HEK293 (cell line): ENCODE results near the gene SWI5.

Experiments used
- TCF7L2 ChIP-seq: IDR thresholded peaks from 2 replicates; pipeline ENCODE4 v1.6.1; 2011; ENCODE audit warnings: low read depth, mild to moderate bottlenecking, inconsistent platforms, low read length, moderate library complexity, borderline replicate concordance
- WT1 ChIP-seq: fragments of 450-650 bp; formaldehyde crosslinking; IDR thresholded peaks from 2 replicates; pipeline ENCODE4 v1.5.1; 2016; ENCODE audit warnings: missing biosample characterization, missing genetic modification characterization
- ZNF138 ChIP-seq: fragments of 450-650 bp; formaldehyde crosslinking; IDR thresholded peaks from 2 replicates; pipeline ENCODE4 v1.5.1; 2016; ENCODE audit warnings: missing biosample characterization, missing genetic modification characterization, borderline replicate concordance
- ZNF558 ChIP-seq: fragments of 450-650 bp; formaldehyde crosslinking; IDR thresholded peaks from 2 replicates; pipeline ENCODE4 v1.5.1; 2016; ENCODE audit warnings: missing biosample characterization, missing genetic modification characterization
- ZNF624 ChIP-seq: fragments of 450-650 bp; formaldehyde crosslinking; IDR thresholded peaks from 2 replicates; pipeline ENCODE4 v1.5.1; 2017; ENCODE audit warnings: missing biosample characterization, missing genetic modification characterization
- TF ChIP-seq, protein P1 (sequence below): fragments of 450-650 bp; formaldehyde crosslinking; IDR thresholded peaks from 2 replicates; pipeline ENCODE4 v1.5.1; 2016; ENCODE audit warnings: missing biosample characterization, missing genetic modification characterization

GRCh38 chr9:128296340-128297220 is 20.5 kb downstream of the SWI5 start:
- TF ChIP-seq TCF7L2: no peak
- TF ChIP-seq ZNF624: no peak
- no peak for TF ChIP-seq ZNF138 (tag by site-specific recombination)
- no peak for TF ChIP-seq WT1
- TF ChIP-seq, protein P1, sequence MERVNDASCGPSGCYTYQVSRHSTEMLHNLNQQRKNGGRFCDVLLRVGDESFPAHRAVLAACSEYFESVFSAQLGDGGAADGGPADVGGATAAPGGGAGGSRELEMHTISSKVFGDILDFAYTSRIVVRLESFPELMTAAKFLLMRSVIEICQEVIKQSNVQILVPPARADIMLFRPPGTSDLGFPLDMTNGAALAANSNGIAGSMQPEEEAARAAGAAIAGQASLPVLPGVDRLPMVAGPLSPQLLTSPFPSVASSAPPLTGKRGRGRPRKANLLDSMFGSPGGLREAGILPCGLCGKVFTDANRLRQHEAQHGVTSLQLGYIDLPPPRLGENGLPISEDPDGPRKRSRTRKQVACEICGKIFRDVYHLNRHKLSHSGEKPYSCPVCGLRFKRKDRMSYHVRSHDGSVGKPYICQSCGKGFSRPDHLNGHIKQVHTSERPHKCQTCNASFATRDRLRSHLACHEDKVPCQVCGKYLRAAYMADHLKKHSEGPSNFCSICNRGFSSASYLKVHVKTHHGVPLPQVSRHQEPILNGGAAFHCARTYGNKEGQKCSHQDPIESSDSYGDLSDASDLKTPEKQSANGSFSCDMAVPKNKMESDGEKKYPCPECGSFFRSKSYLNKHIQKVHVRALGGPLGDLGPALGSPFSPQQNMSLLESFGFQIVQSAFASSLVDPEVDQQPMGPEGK (tag by site-specific recombination): no peak
- no peak for TF ChIP-seq ZNF558 (tag by site-specific recombination)
